CD4-positive, alpha-beta T cell treated with Interleukin-6 for 4 hours (primary cell): ENCODE data around the gene KRT38.
"Not testable (repeated sequence)": the region's sequence is repeated elsewhere in the genome, so short reads cannot be mapped to it uniquely, and the experiment has no call there.

Experiments
- DNase-seq: peaks from one replicate; pipeline ENCODE4 v3.0.0-alpha.2; 2020; ENCODE audit warnings: mixed read lengths

The KRT38 gene

DNA sequence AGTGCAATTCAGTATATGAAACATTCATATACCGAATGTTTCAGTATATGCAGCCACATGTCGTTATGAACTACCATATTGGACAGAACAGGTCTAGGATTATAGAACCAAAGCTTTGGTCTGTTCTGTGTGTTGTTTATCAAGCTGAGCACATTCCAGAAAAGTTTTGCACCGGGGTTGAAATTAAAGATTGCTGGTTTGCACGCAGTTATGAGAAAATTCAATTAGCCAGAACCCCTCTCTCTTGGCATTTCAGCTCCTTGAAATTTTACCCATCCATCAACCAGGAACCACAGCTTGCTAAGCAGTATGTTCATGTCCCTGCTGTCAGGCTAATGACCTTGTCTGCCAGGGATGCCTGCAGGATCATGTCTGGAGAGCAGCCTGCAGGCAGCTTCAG is 16.9 kb upstream of the KRT38 start:
- DNase-seq, result no peak

DNA sequence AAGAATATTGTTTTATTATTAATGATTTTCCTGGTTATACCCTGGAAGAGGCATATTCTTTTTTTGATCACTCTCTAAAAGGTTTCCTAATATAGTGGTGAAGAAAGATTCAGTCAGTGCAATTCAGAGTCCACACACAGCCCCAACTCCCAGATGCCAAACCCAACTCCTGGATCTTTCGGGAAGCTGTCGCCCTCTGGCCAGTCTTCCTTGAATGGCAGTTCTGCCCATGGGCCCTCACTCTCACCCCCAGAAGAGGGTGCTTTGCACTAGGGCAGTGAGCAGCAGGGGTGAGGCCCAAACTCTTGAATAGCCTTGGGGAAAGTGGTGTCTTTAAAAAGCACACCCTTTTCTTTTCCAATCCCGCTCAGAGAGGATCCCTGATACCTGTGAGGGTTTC is 15.4 kb upstream of the KRT38 start:
- DNase-seq, result no peak

DNA sequence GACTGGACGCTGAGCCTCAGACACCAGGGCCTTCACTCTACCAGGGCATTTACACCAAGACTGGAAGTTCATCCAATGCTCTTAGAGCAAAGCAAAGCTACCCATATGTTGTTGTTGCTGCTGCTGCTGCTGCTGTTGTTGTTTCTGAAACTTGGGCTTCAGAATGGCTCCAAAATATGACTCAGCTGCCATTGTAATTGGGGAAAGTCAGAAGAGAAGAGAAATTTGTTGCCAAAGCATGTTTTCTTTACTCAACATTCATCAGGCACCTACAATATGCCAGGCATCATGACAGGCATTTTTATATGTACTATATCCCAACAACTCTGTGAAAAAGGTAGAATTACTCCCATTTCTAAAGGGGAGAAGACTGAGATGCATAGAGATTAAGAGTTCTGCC is 14.5 kb upstream of the KRT38 start:
- no peak for DNase-seq

DNA sequence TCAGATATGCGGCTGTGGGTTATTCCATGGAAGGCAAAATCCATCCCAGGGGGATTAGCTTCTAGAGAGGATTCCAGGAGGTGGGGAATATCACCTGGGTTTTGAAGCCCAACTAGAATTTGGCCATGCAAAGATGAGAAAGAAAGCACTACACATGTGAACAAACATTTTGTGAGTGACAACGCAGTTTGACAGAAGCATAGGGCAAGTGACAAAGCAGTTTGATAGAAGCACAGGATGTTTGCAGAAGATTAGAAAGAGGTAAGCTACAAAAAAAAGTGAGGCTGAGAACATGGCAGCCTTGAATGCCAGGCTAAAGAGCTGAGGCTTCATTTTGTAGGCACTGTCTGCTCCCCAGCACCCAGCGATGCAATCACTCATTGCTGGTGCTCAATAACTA is 12.3 kb upstream of the KRT38 start:
- DNase-seq, result no peak

DNA sequence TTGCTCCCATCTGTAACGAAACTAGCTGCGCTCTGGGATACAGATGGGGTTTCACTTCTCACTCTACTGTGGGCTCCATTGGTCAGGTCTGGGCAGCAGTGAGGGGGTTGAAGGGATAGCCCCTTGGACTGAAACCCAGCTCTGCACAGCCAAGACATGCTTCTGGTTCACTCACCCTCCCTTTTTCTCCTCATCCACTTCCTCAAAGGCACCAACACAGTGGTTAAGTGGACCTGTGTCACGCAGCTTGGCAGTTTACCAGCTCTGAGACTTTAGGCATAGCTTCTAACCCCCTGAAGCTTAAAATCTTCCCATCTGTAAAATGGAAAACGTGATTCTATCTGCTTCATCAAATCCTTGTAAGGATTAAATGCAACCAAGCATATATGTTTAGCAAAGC is 11.5 kb upstream of the KRT38 start:
- DNase-seq, result no peak

DNA sequence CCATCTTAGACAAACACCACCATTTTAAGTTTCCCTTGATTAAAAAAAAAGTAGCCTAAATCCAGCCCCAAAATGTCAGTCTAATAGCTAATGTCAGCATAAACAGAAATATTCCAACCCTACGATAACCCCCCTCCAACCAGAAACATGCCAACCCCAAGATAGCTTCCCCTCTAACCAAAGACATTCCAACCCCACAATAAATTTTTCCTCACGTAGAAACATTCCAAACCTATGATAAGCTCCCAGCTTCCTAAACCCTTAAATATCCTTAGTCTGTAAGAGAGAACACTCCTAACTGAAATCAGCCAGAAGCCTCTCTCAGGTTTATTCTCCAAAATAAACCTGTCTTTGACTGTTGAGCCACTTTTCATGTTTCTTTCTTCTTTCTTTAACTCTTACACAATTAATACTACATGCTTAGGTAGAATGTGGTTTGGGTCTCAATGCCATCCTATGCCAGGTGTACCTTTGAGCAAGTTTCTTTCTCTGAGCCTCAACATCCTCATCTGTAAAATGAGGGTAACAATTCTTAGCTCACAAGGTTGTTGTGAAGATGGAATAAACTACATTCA is 10.5 kb upstream of the KRT38 start:
- DNase-seq, result no peak

DNA sequence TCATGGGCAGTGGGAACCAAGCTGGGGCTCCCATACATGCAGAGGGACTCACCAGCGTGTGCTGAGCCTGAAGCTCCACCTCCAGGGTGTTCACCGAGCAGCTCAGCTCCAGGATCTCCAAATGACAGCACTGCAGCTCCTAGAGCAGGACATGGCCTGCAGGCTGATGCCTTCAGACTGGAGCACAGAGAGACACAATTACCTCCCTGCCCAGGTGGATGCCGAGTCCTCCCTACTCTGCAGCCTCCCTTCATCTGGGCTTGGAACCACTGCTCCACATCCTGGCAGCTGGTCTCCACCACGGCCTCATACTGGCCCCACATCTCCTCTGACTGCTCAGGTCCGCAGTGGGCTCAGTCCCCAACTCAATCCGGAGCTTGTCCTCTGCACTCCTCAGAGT is 8.2 kb upstream of the KRT38 start:
- no peak for DNase-seq

DNA sequence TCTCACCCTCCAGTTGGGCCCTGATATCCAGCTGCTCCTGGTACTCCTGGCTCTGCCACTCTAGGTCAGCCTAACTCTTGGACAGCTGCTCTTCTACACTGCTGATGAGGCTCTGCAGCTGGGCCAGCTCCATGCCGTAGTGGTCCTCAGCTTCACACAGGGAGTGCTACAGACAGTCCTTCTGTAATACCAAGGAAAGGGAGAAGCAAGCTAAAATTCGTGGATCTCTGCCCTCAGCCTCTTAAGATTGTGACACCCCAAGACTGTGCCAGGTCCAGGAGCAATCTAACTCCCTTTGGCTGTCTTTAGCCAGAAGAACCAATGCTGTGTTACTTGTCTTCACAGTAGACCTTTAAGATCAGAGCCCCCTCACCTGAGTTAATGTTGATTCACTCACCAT is 7.7 kb upstream of the KRT38 start:
- DNase-seq, result no peak

DNA sequence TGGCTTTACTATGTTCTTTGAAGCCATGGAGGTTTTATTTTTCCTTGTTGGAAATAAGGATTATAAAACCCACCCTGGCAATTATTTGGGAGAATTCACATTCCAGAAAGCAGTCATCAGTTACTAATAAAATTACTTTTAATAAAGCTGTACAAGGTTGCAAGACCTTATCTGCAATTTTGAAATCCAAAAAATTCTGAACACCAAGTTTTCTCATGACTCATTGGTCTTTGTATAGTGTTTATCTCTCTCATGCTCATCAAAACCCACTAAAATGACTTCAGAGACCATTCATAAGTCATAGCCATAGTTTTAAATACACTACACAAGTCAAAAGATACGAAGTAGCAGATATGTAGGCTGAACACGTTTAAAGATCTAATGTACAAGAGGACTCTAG is 6.0 kb upstream of the KRT38 start:
- DNase-seq, result no peak

DNA sequence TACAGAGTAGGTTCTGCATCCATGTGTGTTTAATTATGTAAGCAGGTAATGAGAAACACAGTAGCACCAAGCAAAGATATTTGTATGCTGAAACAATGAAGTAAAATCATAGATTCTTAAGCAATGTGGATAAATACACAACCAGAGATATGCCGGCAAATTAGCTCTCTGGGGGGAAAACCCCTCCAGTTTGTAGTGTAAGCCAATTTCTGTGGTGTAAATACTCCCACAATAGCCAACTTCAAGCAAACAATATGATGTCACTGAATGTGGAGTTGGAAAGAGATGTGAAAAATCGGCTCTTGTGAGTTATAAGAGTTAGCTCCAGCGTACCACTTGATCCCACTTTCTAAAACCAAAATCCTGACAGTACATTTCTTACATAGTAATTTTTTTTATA is 3.9 kb upstream of the KRT38 start:
- DNase-seq, result no peak

DNA sequence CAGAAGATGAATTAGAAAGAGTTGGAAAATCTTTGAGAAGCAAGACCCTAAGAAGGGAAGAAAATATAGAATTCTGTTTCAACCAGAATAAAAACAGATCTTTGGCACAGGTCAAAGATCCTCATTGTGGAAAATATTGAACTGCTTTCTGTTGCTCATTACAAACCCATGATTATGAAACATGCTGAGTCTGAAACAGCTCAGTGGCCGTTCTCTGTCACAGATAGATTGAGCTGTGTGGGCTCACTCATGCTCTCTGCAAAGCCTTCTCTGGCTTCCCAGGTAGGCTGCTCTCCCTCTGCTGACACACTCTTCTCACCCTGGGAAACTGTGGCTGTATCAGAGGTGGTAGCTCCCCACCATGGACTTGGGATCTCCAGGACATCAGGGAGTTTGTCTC is 3.4 kb upstream of the KRT38 start:
- no peak for DNase-seq

DNA sequence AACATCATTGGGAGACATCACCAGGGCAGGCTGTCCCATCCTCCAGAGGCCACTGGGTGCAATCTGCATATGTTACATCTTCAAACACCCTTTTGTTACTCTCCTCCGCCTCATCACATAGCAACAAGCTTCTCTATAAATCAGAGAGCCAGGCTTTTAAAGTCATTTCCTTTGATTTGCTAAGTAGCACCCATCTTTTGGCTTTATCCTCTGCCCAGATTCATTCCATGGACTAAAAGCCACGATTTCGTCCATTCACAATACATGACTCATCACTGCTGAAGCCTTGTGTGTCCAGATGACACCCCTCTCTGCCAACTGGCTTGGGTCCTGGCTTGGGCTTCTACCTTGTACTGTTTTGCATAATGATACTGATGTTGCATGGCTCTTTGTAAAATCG is 2.0 kb upstream of the KRT38 start:
- DNase-seq, result no peak

DNA sequence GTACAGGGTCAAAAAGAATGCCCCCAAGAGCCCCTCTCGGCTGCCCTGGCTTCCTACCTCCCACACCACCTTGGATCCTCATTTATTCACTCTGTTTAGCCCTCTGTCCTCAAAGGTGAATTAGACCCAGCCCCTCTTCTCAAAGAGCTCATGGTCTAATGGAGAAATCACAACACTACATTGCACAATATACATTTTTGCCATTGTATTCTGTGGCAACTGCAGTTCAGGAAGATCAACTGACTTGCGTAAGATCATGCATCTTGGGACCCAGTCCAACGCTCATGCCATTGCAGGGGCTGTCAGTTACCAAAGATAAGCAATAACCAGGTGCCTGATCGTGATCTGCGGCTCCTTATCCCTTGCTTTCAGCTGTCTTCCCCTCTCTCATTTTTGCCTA is 1.4 kb downstream of the KRT38 start:
- DNase-seq, result no peak

DNA sequence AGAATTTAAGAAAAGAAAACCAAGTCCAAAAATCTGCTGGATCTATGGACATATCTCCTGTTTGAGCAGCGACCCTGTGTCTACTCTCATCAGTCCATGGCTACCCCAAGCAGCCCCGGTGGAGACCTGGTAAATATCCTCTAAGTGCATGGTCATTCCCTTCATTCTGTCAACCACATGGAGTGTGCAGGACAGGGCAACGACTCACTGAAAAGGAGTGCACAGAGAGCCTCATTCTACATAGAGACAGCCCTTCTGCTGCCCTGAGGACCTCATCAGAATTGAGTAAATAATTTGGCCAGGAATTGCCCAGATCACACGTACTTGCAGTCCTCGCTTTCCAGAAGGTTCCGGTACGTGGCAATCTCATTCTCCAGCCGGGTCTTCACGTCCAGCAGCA is 3.0 kb downstream of the KRT38 start:
- no peak for DNase-seq

DNA sequence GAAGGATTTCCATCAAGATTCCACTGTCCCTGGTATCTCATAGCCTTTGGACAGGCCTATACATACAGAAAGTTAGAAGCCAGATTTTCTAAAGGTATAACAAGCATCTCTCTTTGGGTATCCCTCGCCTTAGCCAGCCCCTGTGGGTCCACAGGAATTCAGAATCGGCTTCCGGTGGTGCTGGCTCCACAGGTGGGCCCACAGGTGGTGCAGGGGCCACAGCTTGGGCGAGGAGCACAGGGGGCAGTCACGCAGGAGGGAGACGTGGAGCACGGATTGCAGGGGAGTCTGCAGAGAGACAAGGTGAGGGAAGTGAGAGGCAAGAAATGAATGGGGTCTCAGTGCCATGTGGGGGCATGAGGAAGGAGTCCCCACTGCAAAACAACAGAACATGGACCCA is 3.5 kb downstream of the KRT38 start:
- no peak for DNase-seq

DNA sequence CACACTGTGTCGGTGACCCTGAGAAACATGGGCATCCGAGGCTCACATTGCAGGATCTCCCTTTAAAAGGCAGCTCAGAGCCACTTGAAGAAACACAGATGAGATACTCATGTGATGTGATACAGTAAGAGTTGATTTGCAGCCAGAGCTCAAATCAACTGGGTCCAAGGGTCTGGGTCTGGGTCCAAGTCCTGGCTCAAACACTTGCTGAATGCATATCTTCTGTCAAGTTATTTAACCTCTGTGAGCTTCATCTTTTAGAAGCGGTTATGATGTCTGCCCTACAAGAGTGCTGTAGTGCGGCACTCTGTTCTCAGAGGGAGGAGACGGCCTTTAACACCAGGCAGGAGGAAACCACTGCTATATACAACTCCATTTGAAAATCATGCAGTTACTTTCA is 6.4 kb downstream of the KRT38 start:
- DNase-seq, result no peak

DNA sequence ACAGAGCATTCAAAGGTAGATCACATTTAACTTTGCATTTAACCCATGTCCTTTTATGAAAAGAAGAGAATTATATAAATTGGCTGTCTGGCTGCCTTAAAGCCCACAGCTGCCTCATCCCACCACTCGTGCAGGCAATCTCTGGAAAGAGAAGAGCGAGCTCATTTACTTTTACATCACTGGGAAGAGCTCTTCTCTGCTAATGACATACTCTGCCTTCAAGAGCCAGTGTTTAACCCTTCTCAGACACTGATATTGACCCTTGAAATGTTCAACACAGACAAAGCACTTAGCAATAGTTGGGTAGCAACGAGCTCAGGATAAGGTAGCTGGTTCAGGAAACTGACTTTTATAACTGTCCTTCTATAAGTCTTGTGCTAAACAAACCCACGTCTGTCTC is 6.8 kb downstream of the KRT38 start:
- DNase-seq, result no peak

DNA sequence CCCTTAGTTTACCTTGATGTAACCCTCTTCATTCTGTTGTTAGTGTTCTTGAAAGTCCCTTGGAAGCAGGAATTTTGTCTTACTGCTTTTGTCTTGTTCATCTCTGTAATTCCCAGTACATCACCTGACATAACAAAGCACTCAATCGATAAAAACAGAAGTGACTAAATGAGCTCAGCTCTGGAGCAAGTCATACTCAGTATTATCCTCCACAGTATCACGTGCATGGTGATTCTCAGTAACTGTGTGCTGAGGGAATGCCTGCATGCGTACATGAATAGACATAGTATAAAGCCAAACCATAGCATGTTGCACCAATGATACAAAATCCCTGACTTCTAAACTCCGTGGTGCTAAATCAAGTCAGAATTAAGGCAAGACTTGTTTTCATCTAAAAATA is 7.2 kb downstream of the KRT38 start:
- no peak for DNase-seq

DNA sequence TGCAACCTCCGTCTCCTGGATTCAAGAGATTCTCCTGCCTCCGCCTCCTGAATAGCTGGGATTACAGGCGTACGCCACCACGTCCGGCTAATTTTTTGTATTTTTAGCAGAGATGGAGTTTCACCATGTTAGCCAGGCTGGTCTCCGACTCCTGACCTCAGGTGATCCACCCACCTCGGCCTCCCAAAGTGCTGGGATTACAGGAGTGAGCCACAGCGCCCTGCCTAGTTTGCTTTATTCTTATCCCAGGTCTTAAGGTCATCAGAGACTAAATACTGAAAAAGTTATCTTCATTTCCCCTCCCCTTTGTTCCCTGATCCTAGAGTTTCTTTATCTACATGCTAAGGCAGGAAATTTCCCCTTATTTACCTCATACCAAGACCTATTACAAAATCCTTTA is 10.4 kb downstream of the KRT38 start:
- DNase-seq, result not testable (repeated sequence)

DNA sequence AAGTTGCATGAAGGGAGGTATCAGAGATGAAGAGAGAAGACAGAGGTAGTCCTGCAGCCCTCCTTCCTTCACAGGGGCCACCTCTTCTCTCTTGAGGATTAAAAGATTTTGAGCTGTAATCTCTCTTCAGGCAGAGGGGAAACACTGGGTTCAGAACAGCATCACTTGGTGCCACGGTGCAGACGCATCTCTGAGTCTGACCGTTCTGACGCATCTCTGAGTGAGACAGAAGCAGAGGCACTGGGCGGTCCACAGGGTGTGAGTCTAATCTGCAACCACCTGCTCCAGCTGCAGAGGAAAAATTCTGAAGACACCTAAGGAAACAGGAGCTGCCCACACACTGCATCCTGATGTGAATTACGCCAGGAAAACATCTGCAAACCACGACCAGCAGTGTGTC is 11.1 kb downstream of the KRT38 start:
- DNase-seq, result no peak

DNA sequence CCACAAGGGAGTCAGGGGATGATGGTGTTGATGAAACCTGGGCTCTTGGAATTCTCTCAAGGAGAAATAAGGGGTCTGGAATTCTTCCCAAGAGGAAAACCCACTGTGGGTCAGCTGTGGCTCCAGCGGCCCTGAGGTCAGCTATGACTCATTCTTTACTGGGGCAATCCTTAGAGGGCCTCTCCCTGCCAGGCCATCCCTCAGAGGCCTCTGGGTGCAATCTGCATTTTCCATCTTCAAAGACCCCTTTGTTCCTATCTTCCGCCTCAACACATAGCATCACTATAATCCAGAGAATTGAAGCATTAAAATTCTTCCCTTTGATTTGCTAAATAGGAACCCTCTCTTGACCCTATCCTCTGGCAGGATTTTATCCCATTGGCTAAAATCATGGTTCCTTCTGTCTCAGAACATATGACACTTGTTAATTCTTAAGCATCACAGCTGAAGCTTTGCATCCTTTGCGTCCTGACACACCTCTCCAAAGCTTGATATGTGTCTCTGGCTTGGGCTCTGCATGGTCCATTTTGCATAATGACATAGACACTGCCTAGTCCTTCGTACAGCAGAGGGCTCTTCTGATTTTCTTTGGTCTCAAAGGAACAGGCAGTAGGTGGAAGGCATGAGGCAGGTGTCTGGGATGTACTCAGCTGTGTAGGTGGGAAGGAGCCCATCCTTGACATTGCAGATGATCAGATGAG is 12.0 kb downstream of the KRT38 start:
- DNase-seq, result no peak

DNA sequence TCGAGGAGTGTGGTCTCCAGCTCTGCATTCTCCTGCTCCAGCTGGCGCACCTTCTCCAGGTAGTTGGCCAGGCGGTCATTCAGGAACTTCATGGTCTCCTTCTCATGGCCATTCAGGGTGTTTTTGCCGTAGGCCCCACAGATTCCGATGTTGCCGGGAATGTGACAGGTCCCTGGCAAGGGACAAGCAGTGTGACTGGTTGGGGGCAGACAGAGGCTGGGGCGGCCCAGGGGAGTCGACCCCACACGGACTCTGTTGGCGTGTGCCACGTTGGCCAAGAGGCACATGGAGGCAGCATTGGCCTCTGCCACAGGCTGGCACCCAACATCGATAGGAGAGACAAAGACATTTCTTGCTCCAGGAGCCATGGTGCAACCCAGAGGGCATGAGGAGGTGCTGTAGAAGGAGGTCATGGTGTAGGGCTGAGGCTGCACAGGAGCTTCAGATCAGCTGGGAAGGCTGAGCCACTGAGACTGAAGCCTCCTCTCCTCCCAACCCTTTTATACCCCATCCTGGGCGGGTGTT is 16.6 kb downstream of the KRT38 start, which contains the start of gene KRT37:
Gene KRT37 (minus strand): TSS at position 475 of the 525 bp plus-strand sequence. CDS start 62 bp downstream, at position 413.
- DNase-seq, result no peak

DNA sequence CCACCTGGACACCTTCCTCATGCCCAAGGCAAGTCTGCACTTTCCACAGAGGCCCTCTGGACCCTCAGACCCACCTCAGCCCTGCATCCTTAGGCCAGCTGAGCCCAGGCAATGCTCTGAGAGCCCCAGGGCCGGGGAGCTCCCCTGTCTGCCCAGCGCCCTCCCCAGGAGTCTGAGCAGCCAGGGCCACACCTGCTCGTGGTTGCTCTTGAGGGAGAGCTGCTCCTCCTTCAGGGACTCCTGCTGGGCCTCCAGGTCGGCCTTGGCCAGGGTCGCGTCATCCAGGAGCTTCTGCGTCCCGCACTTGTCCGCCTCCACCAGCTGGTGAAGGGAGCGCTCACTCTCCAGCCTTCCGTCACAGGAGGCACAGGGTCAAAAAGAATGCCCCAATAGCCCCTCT is 18.2 kb downstream of the KRT38 start:
- not testable (repeated sequence) for DNase-seq

DNA sequence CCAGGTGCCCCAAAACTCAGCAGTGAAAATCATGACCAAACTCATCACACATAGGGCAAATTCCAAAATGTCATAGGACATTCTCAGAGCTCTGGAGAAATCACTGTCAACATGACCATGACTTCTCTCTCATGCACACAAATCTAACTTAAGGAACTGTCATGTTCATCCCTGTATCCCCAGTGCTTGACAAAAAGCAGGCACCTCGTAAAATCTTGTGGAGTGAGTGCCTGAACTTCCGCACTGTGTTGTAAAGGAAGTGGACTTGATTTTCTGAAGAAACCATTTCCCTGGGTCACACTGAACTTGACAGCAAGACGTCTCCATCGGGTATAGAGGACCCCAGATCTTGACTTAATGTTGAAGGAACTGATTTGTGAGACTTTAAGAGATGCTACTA is 19.2 kb downstream of the KRT38 start:
- no peak for DNase-seq

DNA sequence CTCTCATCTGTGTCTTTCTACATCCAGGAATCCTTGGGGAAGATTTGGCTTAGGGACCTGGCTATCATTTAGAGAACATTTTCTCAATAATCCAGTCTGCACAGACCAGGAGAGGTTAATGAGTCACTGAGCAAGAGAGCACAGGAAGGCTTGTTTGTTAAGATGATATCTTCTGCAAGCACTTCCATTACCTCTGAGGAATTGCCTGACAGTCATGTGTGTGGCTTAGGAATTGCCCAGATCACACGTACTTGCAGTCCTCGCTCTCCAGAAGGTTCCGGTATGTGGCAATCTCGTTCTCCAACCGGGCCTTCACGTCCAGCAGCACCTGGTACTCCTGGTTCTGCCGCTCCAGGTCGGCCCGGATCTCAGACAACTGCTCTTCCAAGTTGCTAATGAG is 19.7 kb downstream of the KRT38 start:
- no peak for DNase-seq
